K562 (cell line): Measurements from ENCODE around the gene FKBP1C. TPM values are rescaled to one million over a fixed set of nuclear protein-coding genes. Genes with fewer than 3 reads are reported as not detected.

Experiments
- ATAC-seq: fragments of 200-7000 bp; cut with Tn5 transposase; 3 replicates; pipeline ENCODE4 v1.9.1; 2020; ENCODE audit warnings: moderate library complexity
- BruUV-seq: library from RNA; stranded (reverse); fragments of 400-500 nt; replicated peaks from 2 replicates; lab custom pipeline; 2021; lab: Mats Ljungman, UMichigan
- CTCF ChIA-PET: fragments of 300-600 bp; formaldehyde crosslinking; extraction: SDS; loops from one replicate; lab custom pipeline; 2021; ENCODE audit warnings: low intra/inter-chr PET ratio; lab: Yijun Ruan, JAX
- POLR2A ChIA-PET: fragments of 300-600, 350-650 bp; sonication (Branson Sonifier 250); formaldehyde crosslinking; extraction: SDS; loops from one replicate; lab custom pipeline; 2021; ENCODE audit warnings: antibody characterized with exemption, inconsistent platforms; lab: Yijun Ruan, JAX
- DNase-seq, 4 experiments: peaks; one replicate each; pipeline versions ENCODE4 v3.0.0 to v3.0.0-alpha.2; 2011 to 2018; ENCODE audit warnings: low spot score in 3 of 4, mixed read lengths in 3 of 4; ENCODE audit errors: extremely low read depth in 1 of 4
- FAIRE-seq: peaks from 2 replicates; lab custom pipeline; 2011; peaks lifted over from hg19 to GRCh38; lab: Jason Lieb, UNC
- H2AFZ ChIP-seq: 2 replicates; pipeline ENCODE4 v1.6.0; 2011; ENCODE audit warnings: low read depth, low read length, control low read depth, inconsistent platforms
- H3K27ac ChIP-seq: fragments of 200-600 bp; 3 replicates; pipeline ENCODE4 v1.8.0; 2011; ENCODE audit warnings: low read depth, mild to moderate bottlenecking, control low read depth, inconsistent platforms, low read length, moderate library complexity, mixed read lengths; ENCODE audit errors: extremely low read depth
- H3K27me3 ChIP-seq, 2 experiments: fragments of 300-600 bp in 1 of 2; 2 replicates in 1 of 2; 3 replicates in 1 of 2; pipeline versions ENCODE4 v1.6.0 to v1.8.0; 2011; ENCODE audit warnings: inconsistent platforms in 2 of 2, low read length in 2 of 2, mild to moderate bottlenecking in 1 of 2, mixed read lengths in 1 of 2, moderate library complexity in 1 of 2; ENCODE audit not compliant: control insufficient read depth in 2 of 2, insufficient read depth in 2 of 2
- H3K36me3 ChIP-seq: fragments of 300-600 bp; 3 replicates; pipeline ENCODE4 v1.8.0; 2011; ENCODE audit warnings: mild to moderate bottlenecking, low read length, inconsistent platforms; ENCODE audit not compliant: control insufficient read depth, insufficient read depth
- H3K4me1 ChIP-seq, 2 experiments: fragments of 200-600 bp in 1 of 2; replicated peaks in 1 of 2; 2 replicates in 1 of 2; 3 replicates in 1 of 2; pipeline versions ENCODE4 v1.5.1 to v1.8.0; 2011; ENCODE audit warnings: inconsistent platforms in 2 of 2, low read length in 2 of 2, mild to moderate bottlenecking in 1 of 2, mixed read lengths in 1 of 2, moderate library complexity in 1 of 2; ENCODE audit not compliant: control insufficient read depth in 2 of 2, insufficient read depth in 2 of 2
- H3K4me2 ChIP-seq: 2 replicates; pipeline ENCODE4 v1.6.1; 2011; ENCODE audit warnings: low read length, control low read depth, inconsistent platforms, mixed read lengths; ENCODE audit not compliant: insufficient read depth
- H3K4me3 ChIP-seq: fragments of 200-600 bp; sonication (generic), shearing (Covaris generic); 2 replicates; pipeline ENCODE4 v1.5.1; 2016; ENCODE audit warnings: control low read depth, inconsistent platforms
- H3K79me2 ChIP-seq: fragments of 200-600 bp; 3 replicates; pipeline ENCODE4 v1.8.0; 2011; ENCODE audit warnings: low read length, inconsistent platforms; ENCODE audit not compliant: control insufficient read depth, insufficient read depth
- H3K9ac ChIP-seq, 2 experiments: 2 replicates each; pipeline versions ENCODE4 v1.6.0 to v1.6.1; 2011; ENCODE audit warnings: low read depth in 2 of 2, low read length in 2 of 2, control low read depth in 1 of 2, inconsistent platforms in 1 of 2, mild to moderate bottlenecking in 1 of 2, mixed read lengths in 1 of 2; ENCODE audit not compliant: insufficient read depth in 1 of 2
- H3K9me1 ChIP-seq: one replicate; pipeline ENCODE4 v1.6.0; 2011; ENCODE audit warnings: inconsistent platforms, mild to moderate bottlenecking, low read length, moderate library complexity; ENCODE audit not compliant: control insufficient read depth, insufficient read depth
- H3K9me3 ChIP-seq: replicated peaks from 2 replicates; pipeline ENCODE4 v1.5.1; 2011; ENCODE audit warnings: low read depth, low read length, inconsistent platforms; ENCODE audit not compliant: control insufficient read depth, insufficient read depth
- H4K20me1 ChIP-seq: replicated peaks from 2 replicates; pipeline ENCODE4 v1.6.1; 2011; ENCODE audit warnings: low read length, inconsistent platforms, mixed read lengths; ENCODE audit not compliant: control insufficient read depth, insufficient read depth
- BHLHE40 ChIP-seq: IDR thresholded peaks from 2 replicates; pipeline ENCODE4 v1.6.1; 2011; ENCODE audit warnings: low read length, improper control_type of control experiment
- MCM7 ChIP-seq, 2 experiments: fragments of 450-650 bp; IDR thresholded peaks; 2 replicates each; pipeline ENCODE4 v1.6.1; 2016 to 2018
- MTF1 ChIP-seq: fragments of 250-450 bp; sonication (Bioruptor Pico); IDR thresholded peaks from 2 replicates; pipeline ENCODE4 v1.9.0; 2021; ENCODE audit warnings: moderate library complexity, mild to moderate bottlenecking, inconsistent platforms, borderline replicate concordance
- RHOXF2B ChIP-seq: fragments of 250-450 bp; sonication (Bioruptor Pico); conservative IDR thresholded peaks from 2 replicates; pipeline ENCODE4 v1.5.1; 2021
- SIRT6 ChIP-seq: IDR thresholded peaks from one replicate; pipeline ENCODE4 v1.6.1; 2012; ENCODE audit warnings: low read depth, mild to moderate bottlenecking, control low read depth, inconsistent platforms, low read length, moderate library complexity
- ZNF140 ChIP-seq: fragments of 250-450 bp; sonication (Bioruptor Pico); IDR thresholded peaks from 2 replicates; pipeline ENCODE4 v1.8.0; 2021; ENCODE audit warnings: moderate library complexity, mild to moderate bottlenecking, inconsistent platforms
- ZNF778 ChIP-seq: fragments of 450-650 bp; formaldehyde crosslinking; IDR thresholded peaks from 2 replicates; pipeline ENCODE4 v1.4.0; 2020; ENCODE audit warnings: mild to moderate bottlenecking, moderate library complexity
- WGBS: fragments of 100-300 bp; shearing (Covaris generic); methylation state at CpG from one replicate; pipeline ENCODE4 v1.1.6; 2016; ENCODE audit warnings: low coverage, mixed read lengths; ENCODE audit not compliant: insufficient coverage; ENCODE audit errors: missing lambda C conversion rate; 5-methylcytosine and 5-hydroxymethylcytosine counted together
- in situ Hi-C: fragments of 300-500 bp; cut with MboI; formaldehyde crosslinking; loops from 4 replicates; pipeline ENCODE4 v1.15.0; 2018; ENCODE audit warnings: inconsistent platforms, mixed read lengths
- intact Hi-C: fragments of 100-400 bp; cut with micrococcal nuclease; formaldehyde crosslinking; loops from 2 replicates; pipeline ENCODE4 v1.14.2; 2022
- polyA plus RNA-seq, 8 experiments: library from polyadenylated mRNA; depleted of rRNA in 4 of 8; stranded (reverse) in 5 of 8; unstranded in 3 of 8; fragments of >200 nt; fragmentation: Nextera tagmentation in 2 of 8; fragmentation: Illumina TruSeq in 1 of 8; extraction: Ambion mirVana in 2 of 8; extraction: Trizol in 1 of 8; gene quantifications; 2 replicates each; pipeline versions ENCODE4 v1.2.1 to v1.2.3, GENCODE V29; 2011 to 2014; ENCODE audit warnings: inconsistent platforms in 1 of 8, missing spikeins in 1 of 8
- total RNA-seq, 7 experiments: library from RNA; depleted of rRNA in 6 of 7; stranded (reverse); fragments of >200 nt in 6 of 7; fragmentation: Illumina TruSeq in 2 of 7; extraction: Trizol in 2 of 7; gene quantifications; 2 replicates each; pipeline versions ENCODE4 v1.2.1 to v1.2.3, GENCODE V29; 2011 to 2021; ENCODE audit warnings: low replicate concordance in 1 of 7
- TF ChIP-seq, protein P1 (sequence below): sonication (generic); formaldehyde crosslinking; IDR thresholded peaks from 2 replicates; pipeline ENCODE4 v1.8.0; 2023; ENCODE audit warnings: missing genetic modification reagents, mild to moderate bottlenecking, borderline replicate concordance
- TF ChIP-seq, protein P2 (sequence below): fragments of 450-650 bp; IDR thresholded peaks from 2 replicates; pipeline ENCODE4 v1.6.1; 2016; ENCODE audit warnings: antibody characterized with exemption
- TF ChIP-seq, protein P3 (sequence below): fragments of 450-650 bp; formaldehyde crosslinking; conservative IDR thresholded peaks from 2 replicates; pipeline ENCODE4 v1.4.0; 2022; ENCODE audit warnings: mild to moderate bottlenecking, missing genetic modification characterization
- TF ChIP-seq, protein P4 (sequence below): fragments of 250-450 bp; sonication (Bioruptor Pico); IDR thresholded peaks from 2 replicates; pipeline ENCODE4 v1.5.0; 2020; ENCODE audit warnings: mild to moderate bottlenecking
- TF ChIP-seq, protein P5 (sequence below): fragments of 250-450 bp; sonication (Bioruptor Pico); IDR thresholded peaks from 2 replicates; pipeline ENCODE4 v1.6.1; 2021; ENCODE audit warnings: mild to moderate bottlenecking

FKBP1C gene
- total and polyA plus RNA-seq, 9 of the 15 experiments (the other 6 are each of a cell fraction or from before 2014, with no cell fraction given) = 0.14 to 1.4 (median 0.28) TPM; not detected in 2

DNA sequence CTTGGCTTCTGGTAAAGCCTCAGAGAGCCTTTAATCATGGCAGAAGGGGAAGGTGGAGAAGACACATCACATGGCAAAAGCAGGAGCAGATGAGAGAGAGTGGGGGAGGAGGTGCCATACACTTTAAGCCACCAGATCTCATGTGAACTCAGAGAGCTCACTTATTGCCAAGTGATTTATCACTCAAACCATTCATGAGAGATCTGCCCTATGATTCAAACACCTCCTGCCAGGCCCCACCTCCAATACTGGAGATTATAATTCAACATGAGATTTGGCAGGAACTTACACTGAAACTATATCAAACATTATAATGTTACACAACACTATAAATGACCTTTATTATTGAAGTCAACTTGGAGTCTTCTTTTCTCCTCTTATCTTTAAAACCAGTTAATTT, 47.9 kb downstream of the FKBP1C start (continued):
- TF ChIP-seq RHOXF2B (CRISPR knock-in tag) (no peak), SIRT6 (no peak)
- TF ChIP-seq, protein P1, sequence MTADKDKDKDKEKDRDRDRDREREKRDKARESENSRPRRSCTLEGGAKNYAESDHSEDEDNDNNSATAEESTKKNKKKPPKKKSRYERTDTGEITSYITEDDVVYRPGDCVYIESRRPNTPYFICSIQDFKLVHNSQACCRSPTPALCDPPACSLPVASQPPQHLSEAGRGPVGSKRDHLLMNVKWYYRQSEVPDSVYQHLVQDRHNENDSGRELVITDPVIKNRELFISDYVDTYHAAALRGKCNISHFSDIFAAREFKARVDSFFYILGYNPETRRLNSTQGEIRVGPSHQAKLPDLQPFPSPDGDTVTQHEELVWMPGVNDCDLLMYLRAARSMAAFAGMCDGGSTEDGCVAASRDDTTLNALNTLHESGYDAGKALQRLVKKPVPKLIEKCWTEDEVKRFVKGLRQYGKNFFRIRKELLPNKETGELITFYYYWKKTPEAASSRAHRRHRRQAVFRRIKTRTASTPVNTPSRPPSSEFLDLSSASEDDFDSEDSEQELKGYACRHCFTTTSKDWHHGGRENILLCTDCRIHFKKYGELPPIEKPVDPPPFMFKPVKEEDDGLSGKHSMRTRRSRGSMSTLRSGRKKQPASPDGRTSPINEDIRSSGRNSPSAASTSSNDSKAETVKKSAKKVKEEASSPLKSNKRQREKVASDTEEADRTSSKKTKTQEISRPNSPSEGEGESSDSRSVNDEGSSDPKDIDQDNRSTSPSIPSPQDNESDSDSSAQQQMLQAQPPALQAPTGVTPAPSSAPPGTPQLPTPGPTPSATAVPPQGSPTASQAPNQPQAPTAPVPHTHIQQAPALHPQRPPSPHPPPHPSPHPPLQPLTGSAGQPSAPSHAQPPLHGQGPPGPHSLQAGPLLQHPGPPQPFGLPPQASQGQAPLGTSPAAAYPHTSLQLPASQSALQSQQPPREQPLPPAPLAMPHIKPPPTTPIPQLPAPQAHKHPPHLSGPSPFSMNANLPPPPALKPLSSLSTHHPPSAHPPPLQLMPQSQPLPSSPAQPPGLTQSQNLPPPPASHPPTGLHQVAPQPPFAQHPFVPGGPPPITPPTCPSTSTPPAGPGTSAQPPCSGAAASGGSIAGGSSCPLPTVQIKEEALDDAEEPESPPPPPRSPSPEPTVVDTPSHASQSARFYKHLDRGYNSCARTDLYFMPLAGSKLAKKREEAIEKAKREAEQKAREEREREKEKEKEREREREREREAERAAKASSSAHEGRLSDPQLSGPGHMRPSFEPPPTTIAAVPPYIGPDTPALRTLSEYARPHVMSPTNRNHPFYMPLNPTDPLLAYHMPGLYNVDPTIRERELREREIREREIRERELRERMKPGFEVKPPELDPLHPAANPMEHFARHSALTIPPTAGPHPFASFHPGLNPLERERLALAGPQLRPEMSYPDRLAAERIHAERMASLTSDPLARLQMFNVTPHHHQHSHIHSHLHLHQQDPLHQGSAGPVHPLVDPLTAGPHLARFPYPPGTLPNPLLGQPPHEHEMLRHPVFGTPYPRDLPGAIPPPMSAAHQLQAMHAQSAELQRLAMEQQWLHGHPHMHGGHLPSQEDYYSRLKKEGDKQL (CRISPR knock-in tag) = no peak

DNA sequence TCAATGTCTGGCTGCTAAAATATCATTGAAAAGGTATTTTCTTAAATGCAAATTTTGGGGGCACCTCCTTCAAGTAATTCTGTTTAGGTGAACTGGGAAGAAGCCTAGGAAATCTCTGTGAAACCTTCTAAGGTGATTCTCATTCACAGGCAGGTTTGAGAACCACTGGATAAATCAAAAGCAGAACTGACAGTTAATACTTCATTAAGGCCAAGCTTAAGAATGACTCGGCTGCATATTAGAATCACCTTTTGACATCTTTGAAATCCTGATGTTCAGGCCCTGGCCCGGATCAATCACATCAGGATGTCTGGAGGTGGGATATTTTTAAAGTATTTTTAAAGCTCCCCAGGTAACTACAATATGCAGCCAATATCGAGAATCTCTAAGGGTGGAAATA, 50.6 kb downstream of the FKBP1C start:
- POLR2A ChIA-PET = no interaction called here
- Histone ChIP-seq H3K4me2 (no peak overlapping the region), H3K27ac (no peak overlapping the region), H3K27me3 (no peaks in the 10 kb centered on the region), H3K9ac (no peak overlapping the region), H3K9me3 (no peaks in the 10 kb centered on the region), H3K4me1 (no peaks in the 10 kb centered on the region), H2AFZ (no peak overlapping the region), H4K20me1 (no peaks in the 10 kb centered on the region), H3K4me3 (no peak overlapping the region), H3K9me1 (no peaks in the 10 kb centered on the region), H3K79me2 (no peaks in the 10 kb centered on the region), H3K36me3 (no peaks in the 10 kb centered on the region)
- ATAC-seq (no peak), DNase-seq (no peak), FAIRE-seq (no peak)
- intact Hi-C loops = no loop called here
- no TSS peak for BruUV-seq
- CTCF ChIA-PET = no interaction called here
- in situ Hi-C loops = no loop called here
- 3% methylated on average over 3 of the region's 3 CpGs for WGBS
- TF ChIP-seq, protein P2, sequence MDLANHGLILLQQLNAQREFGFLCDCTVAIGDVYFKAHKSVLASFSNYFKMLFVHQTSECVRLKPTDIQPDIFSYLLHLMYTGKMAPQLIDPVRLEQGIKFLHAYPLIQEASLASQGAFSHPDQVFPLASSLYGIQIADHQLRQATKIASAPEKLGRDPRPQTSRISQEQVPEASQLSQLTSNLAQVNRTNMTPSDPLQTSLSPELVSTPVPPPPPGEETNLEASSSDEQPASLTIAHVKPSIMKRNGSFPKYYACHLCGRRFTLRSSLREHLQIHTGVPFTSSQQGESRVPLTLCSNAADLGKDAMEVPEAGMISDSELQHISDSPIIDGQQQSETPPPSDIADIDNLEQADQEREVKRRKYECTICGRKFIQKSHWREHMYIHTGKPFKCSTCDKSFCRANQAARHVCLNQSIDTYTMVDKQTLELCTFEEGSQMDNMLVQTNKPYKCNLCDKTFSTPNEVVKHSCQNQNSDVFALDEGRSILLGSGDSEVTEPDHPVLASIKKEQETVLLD = no peak
- no peak for TF ChIP-seq BHLHE40
- TF ChIP-seq, protein P3, sequence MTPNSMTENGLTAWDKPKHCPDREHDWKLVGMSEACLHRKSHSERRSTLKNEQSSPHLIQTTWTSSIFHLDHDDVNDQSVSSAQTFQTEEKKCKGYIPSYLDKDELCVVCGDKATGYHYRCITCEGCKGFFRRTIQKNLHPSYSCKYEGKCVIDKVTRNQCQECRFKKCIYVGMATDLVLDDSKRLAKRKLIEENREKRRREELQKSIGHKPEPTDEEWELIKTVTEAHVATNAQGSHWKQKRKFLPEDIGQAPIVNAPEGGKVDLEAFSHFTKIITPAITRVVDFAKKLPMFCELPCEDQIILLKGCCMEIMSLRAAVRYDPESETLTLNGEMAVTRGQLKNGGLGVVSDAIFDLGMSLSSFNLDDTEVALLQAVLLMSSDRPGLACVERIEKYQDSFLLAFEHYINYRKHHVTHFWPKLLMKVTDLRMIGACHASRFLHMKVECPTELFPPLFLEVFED (CRISPR knock-in tag) = no peak
- TF ChIP-seq MTF1 = no peak
- TF ChIP-seq, protein P4, sequence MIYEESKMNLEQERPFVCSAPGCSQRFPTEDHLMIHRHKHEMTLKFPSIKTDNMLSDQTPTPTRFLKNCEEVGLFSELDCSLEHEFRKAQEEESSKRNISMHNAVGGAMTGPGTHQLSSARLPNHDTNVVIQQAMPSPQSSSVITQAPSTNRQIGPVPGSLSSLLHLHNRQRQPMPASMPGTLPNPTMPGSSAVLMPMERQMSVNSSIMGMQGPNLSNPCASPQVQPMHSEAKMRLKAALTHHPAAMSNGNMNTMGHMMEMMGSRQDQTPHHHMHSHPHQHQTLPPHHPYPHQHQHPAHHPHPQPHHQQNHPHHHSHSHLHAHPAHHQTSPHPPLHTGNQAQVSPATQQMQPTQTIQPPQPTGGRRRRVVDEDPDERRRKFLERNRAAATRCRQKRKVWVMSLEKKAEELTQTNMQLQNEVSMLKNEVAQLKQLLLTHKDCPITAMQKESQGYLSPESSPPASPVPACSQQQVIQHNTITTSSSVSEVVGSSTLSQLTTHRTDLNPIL (CRISPR knock-in tag) = no peak
- TF ChIP-seq MCM7 (IDR thresholded peaks at IDR 0.05) = no peak
- TF ChIP-seq, protein P5, sequence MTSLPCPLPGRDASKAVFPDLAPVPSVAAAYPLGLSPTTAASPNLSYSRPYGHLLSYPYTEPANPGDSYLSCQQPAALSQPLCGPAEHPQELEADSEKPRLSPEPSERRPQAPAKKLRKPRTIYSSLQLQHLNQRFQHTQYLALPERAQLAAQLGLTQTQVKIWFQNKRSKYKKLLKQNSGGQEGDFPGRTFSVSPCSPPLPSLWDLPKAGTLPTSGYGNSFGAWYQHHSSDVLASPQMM = no peak
- no peak for TF ChIP-seq ZNF778 (CRISPR knock-in tag)
- TF ChIP-seq ZNF140 = no peak
